Lung microvascular endothelial cell (primary cell): ENCODE measurements around the gene FHOD3. TPM values are rescaled to one million over a fixed set of nuclear protein-coding genes. Genes with fewer than 3 reads are reported as not detected.
"Not testable (repeated sequence)": the region's sequence is repeated elsewhere in the genome, so short reads cannot be mapped to it uniquely, and the experiment has no call there.

Experiments used
- DNase-seq, 2 donors: peaks; one replicate each; pipeline versions ENCODE4 v3.0.0 to v3.0.0-alpha.2; 2010; ENCODE audit warnings: low read depth in 2 of 2
- total RNA-seq: library from RNA; depleted of rRNA; stranded (reverse); fragments of >200 nt; gene quantifications from 2 replicates; pipeline ENCODE4 v1.2.1, GENCODE V29; 2014

FHOD3 gene
- total RNA-seq, 1 donor from 2014 or later = under 0.01 TPM

DNA sequence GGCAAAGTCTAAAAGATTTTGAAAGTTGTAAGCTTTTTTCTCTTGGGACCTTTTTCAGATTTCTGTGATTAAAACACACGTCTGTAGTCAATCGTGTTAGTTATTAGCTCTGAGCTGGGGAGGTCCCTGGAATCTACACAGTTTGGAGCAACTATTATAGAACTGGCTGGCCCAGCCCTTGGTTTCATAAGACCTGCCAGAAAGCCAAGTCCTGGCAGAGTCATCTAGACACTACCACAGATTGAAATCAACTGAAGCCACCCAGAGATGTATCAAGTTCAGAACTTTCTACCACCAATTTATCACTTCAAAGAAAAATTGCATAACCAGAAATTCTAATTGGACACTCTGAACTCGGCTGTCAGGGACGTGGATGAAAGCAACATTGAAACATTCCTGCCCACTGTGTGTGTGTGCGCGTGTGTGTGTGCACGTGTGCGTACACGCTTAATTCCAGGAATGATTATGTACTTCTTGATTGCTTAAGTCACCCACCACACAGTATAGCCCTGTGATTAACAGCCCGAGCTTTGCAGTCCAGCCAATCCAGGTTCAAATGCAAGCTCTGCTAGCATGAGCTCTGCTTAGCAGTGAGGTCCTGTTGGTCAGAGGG lies 405.0 kb downstream of the FHOD3 start:
- DNase-seq = no peak

- DNase-seq = no peak
Measured at GRCh38 chr18:36704156-36704555, 406.6 kb downstream of the FHOD3 start.

DNA sequence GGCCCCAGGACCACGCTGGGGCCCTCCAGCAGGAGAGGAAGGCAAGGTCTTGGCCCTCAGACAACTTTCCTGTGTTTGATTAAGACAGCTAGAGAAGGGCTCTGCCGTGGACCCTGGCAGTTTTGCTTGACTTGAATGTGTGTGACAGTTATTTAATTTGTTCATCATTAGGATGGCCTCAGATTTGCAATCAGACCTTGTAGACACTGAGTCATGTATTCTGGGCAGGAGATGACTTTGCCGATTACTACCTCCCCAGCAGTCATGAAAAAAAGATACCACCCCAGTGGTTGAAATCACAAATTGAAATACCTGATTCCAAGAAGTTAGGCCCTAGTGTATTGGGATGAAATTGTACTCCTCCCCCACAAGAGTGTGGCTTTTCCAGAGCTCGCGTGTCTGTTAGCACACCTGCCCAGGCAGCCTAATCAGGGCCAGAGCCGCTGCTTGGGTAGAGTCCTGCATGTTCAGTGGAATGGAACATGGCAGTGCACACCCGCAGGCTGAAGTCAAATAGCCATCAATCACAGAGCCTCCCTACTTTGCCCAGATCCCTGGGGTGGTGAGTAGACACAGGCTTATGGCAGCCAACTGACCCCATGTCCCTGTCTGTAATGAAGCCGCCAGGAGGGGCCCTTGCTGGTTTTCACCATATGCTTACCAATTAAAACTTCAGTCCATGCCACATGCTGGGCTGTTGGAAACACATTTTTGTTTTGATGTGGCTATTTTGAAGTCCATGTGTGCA lies 408.8 kb downstream of the FHOD3 start:
- peak in 1 of 2 donors; percentile 4 for DNase-seq

DNA sequence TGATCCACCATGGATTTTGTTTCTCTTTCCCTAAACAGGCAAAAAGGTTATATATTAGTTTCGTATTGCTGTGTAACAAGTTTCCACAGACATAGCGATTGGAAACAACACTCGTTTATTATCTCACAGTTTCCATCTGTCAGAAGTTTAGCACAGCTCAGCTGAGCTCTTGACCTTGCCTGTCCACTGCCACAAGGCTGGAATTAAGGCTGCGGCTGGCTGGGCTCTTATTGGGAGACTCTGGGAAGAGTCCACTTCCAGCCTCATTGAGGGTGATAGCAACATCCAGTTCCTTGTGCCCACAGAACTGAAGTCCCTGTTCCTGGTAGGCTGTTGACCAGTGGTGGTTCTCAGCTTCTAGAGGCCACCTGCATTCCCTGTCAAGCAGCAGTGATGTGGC lies 410.9 kb downstream of the FHOD3 start:
- no peak for DNase-seq

DNA sequence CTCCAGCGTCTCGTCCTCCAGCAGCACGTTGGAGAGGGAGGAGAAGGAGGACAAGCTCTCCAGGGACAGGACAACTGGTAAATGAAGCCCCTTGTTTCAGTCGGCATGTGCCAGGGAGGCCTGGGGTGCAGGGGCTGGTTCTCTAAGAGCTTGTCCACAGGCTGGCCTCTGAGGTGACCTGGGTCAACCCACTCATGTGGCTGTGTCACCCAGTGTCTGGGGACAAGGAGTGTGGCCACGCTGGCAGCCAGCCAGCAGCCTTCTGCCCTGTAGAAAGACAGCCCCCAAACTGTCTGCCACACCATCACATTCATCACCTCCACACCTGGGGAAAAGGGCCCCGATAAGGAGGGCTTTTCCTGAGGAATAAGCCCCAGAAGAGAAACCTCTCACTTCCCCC lies 411.8 kb downstream of the FHOD3 start:
- no peak for DNase-seq

GRCh38 chr18:36711014-36711725 lies 413.7 kb downstream of the FHOD3 start:
- no peak for DNase-seq

DNA sequence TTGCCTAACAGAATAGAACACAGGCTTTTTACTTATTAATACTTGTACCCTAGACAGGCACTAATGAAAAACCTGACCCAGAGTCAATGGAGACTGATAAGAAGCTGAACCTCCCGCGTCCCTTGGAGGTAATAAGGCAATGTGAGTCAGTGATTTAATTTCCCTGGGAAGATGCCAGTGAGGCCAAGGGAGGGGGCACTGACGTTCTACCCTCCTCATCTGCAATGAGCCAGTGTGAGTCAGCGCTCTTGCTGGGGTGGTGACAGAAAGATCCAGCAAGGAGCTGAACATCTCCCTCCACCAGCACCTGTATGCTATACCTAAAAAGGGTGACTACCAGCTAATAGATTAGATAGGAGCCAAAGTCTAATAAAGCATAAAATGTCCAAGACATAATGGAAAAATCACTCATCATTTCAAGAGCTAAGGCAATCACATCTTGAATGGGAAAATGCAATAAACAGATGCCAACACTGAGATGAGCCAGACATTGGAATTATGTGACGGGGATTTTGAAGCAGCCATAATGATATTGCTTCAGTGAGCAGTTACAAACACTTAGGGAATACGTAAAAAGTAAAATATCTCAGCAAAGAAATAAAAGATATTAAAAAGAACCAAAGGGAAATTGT lies 414.4 kb downstream of the FHOD3 start:
- DNase-seq = peak in 1 of 2 donors; percentile 73

- no peak for DNase-seq
Measured at GRCh38 chr18:36714476-36714875, 417.0 kb downstream of the FHOD3 start.

DNA sequence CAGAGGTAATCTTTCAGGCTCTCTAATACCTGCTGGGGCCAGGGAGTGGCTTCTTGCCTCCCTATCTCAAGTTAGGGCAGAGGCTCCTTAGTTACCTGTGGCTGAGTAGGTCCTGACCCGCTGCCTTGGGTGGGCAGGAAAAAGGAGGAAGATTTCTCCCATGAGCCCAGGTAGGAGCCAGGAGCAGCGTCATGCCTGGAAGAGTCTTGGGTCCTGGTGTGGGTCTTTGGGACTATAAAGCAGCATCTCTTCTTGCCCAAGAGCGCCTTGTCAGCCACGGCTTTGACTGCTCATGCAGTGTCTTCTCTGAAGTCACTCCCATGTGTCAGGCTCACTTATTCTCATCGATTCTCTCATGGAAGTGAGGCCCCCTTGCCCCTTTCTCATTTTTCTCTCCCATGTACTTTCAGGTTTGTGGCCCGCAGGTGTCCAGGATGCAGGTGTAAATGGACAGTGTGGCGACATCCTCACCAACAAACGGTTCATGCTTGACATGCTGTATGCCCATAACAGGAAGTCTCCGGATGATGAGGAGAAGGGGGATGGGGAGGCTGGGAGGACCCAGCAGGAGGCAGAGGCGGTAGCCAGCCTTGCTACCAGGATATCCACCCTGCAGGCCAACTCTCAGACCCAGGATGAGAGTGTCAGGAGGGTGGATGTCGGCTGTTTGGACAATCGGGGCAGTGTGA lies 420.1 kb downstream of the FHOD3 start:
- no peak for DNase-seq

GRCh38 chr18:36718705-36719328 lies 421.3 kb downstream of the FHOD3 start:
- DNase-seq = no peak

GRCh38 chr18:36719630-36720029 lies 422.1 kb downstream of the FHOD3 start:
- DNase-seq = no peak

GRCh38 chr18:36721351-36721750 lies 423.8 kb downstream of the FHOD3 start:
- not testable (repeated sequence) for DNase-seq

GRCh38 chr18:36724169-36724568 lies 426.7 kb downstream of the FHOD3 start:
- DNase-seq = no peak

GRCh38 chr18:36724591-36725001 lies 427.1 kb downstream of the FHOD3 start:
- no peak for DNase-seq

GRCh38 chr18:36728345-36728744 lies 430.8 kb downstream of the FHOD3 start:
- DNase-seq = no peak

- DNase-seq = no peak
Measured at GRCh38 chr18:36729197-36729596, 431.7 kb downstream of the FHOD3 start.

DNA sequence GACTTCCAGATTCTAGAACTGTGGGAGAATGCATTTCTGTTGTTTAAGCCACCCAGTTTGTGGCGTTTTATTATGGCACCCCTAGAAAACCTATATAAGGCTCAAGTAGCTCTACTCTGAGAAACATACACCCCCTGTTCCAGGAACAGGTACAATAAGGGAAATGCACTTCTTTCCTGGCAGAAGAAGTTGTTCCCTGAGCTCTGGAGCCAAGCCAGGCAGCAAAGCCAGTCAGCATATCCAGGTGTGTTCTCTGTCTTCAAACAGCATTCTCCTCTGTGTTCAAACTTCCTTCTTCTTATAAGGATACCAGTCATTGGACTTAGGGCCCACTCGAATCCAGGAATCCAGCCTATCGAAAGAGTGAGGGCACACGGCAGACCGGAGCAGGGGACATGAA lies 434.8 kb downstream of the FHOD3 start:
- no peak for DNase-seq

DNA sequence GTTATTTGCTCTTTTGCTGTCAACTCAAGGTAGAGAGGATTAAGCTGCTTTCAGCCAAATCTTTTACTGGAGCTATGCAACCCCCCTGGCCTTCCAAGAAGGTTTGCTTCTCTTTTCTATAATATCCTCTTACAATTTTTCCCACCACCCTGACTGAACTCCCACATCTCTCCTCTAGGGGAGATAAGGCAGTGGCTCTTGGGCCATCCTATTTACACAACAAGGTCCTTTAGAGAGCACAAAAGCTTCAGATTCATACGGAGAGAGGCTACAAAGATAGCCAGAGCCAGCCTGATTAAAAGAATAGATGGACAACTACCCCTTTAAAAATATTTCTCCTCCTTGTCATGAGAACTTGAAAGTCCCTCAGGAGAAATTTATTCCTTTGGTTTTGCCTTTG lies 435.6 kb downstream of the FHOD3 start:
- DNase-seq = no peak

GRCh38 chr18:36734596-36734995 lies 437.1 kb downstream of the FHOD3 start:
- no peak for DNase-seq

DNA sequence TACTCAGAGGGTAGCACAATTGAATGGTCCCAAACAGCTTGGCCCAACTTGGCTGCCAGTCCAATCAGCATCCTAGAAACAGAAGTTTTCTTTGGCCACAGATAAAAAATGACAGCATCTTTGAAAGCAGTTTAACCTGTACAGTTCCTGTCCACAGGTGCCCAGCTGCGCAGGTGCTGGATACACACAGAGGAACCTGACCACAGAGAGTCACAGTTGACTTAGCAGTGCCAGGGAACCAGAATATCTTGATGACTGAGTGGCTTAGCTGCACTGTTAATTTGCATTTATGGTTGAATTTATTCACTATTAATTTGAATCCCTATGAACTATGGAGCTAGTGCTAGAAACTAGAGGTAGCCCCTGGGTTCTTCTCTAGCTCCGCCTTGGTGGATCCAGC lies 437.6 kb downstream of the FHOD3 start:
- DNase-seq = no peak

DNA sequence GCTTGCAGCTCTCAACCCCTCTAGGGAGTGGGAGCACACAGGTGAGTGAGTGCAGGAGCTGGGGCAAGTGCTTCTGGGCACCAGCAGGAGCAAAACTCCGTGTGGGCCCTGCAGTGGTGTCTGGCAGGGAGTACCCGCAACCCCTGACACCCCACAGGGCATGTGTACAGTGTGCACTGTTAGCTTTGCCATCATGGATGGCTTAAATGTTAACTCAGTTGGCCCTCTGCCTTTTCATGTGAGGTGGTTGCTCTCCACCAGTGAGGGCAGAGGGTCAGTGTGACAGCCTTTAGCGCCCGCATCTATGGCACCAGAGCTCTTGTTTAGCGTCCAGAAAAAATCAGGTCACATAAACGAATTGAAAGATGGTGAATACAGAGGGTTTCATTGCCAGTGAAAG lies 438.6 kb downstream of the FHOD3 start:
- DNase-seq = no peak
